ENCODE measurements around the gene ATP2A3. TPM values are rescaled to one million over a fixed set of nuclear protein-coding genes. Genes with fewer than 3 reads are reported as not detected.
"Not testable (repeated sequence)": the region's sequence is repeated elsewhere in the genome, so short reads cannot be mapped to it uniquely, and the experiment has no call there.

Gene ATP2A3
- total RNA-seq, 1 donor from 2014 or later: under 0.01 TPM

- DNase-seq (ENCODE audit: low read depth in 2 of 2): not testable (repeated sequence)
Measured at GRCh38 chr17:3991699-3992098, 27.5 kb upstream of the ATP2A3 start.

- DNase-seq (ENCODE audit: low read depth in 2 of 2): no peak
Measured at GRCh38 chr17:3990386-3991127, 26.3 kb upstream of the ATP2A3 start.

GRCh38 chr17:3989041-3989886 lies 25.0 kb upstream of the ATP2A3 start:
- DNase-seq (ENCODE audit: low read depth in 2 of 2): peak in 1 of 2 donors; percentile 94

GRCh38 chr17:3988297-3989040 lies 24.2 kb upstream of the ATP2A3 start:
- DNase-seq (ENCODE audit: low read depth in 2 of 2): no peak

GRCh38 chr17:3986939-3987335 lies 22.7 kb upstream of the ATP2A3 start:
- DNase-seq (ENCODE audit: low read depth in 2 of 2): no peak

DNA sequence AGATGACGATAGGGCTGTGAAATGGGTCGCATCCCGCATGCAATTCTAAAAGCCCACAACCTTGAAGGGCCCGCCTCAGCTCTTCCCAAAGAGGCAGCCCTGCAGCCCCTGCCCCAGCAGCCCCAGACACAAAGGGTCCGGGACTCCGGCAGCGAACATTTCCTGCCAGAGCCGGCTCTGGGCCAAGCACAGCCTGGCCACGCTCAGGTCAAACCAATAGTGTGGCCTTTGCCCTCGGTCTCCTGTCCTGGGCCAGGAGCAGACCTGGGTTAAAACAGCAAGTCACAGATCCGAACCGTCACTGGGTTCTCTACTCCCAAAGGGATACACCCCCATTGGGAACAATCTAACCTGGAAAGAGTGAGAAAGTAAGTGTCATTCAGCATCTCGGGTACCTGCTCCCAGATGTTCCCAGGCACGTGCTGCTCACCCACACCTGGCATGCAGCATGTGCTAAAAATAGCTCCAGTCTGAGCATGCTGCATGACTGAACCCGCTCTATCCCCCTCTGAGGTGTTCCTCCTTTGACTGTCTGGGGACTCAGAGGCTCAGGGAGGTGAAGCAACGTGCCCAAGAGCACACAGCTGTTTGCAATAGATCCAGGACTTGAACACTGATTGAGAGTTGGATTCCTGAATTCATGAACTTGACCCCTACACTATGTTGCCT lies 22.2 kb upstream of the ATP2A3 start:
- peak in 1 of 2 donors; percentile 87 for DNase-seq (ENCODE audit: low read depth in 2 of 2)

DNA sequence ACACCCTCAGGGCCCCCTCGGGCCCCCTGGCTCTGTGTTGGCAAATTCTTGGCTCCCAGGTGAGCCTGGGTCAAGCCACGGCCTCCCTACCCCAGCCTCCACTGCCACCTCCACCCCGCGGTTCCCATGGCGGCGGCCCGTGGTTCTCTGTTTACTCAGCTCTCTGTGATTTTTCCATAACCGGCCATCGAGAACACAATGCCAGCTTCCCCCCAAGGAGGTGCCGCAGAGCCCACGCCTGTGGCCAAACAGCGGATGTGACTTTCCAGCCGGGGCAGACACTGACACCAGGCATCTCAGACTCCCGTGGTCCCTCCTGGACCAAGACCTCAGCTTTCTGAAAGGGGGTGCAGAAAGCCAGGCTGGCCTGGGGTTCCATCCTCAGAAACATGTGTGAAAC lies 21.6 kb upstream of the ATP2A3 start:
- peak; percentile 40 to 89 for DNase-seq (ENCODE audit: low read depth in 2 of 2)

- peak; percentile 62 to 83 for DNase-seq (ENCODE audit: low read depth in 2 of 2)
Measured at GRCh38 chr17:3983606-3984484, 19.6 kb upstream of the ATP2A3 start.

DNA sequence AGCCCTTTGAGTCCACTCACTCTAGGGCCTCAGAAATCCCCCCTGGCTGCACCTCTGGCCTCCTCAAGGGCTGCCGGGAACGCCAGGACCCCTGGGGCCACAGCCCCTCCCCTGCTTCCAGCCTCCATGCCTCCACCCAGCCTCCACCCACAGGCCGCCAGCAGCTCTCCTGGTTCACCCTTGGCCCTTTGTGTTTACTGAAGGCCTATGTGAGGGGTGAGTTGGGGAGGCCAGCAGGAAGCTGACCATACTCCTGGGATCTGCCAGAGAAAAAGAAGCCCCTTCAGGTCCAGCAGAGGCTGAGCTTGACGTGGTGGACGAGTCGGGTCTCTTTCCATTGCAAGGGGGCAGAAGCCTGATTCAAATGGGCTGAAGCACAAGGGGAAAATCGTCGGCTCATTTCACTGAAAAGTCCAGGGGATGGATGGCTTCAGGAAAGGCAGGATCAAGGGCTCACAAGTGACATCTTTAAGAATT lies 18.3 kb upstream of the ATP2A3 start:
- no peak for DNase-seq (ENCODE audit: low read depth in 2 of 2)

DNA sequence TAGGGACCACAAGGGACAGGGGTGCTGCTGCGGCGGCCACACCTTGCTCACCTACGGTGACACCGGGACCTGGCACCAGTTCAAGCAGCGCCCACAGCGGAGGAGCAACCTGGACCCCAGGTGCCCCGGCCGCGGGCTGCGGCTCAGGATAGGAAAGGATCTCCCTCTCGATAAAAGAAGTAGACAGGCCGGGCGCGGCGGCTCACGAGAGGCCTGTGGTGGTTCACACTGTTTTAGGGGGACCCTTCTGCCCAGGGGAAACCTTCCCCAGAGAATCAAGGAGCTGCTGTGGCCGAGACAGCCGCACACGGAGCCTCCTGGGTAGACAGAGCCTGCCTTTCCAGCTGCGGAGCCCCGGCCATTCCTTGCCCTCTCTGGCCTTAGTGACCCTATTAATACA lies 17.9 kb upstream of the ATP2A3 start:
- DNase-seq (ENCODE audit: low read depth in 2 of 2): no peak

GRCh38 chr17:3981455-3981854 lies 17.2 kb upstream of the ATP2A3 start:
- no peak for DNase-seq (ENCODE audit: low read depth in 2 of 2)

- DNase-seq (ENCODE audit: low read depth in 2 of 2): peak in 1 of 2 donors; percentile 59
Measured at GRCh38 chr17:3980381-3981014, 16.3 kb upstream of the ATP2A3 start.

DNA sequence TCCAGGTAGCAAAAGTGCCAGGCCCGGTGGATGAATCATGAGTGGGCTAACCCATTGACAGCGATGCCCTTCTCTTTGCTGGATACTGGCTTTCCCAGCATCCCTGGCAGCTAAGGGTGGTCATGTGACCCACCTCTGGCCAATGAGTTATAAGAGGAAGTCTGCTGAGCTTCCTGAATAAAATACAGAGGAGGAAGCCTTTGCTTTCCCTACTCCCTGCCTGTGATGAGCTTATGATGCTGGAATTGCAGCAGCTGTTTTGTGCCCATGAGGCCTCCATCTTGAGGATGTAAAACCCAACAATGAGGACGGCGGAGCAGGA lies 15.0 kb upstream of the ATP2A3 start:
- DNase-seq (ENCODE audit: low read depth in 2 of 2): no peak

GRCh38 chr17:3978421-3979289 lies 14.4 kb upstream of the ATP2A3 start:
- DNase-seq (ENCODE audit: low read depth in 2 of 2): peak; percentile 53 to 95

DNA sequence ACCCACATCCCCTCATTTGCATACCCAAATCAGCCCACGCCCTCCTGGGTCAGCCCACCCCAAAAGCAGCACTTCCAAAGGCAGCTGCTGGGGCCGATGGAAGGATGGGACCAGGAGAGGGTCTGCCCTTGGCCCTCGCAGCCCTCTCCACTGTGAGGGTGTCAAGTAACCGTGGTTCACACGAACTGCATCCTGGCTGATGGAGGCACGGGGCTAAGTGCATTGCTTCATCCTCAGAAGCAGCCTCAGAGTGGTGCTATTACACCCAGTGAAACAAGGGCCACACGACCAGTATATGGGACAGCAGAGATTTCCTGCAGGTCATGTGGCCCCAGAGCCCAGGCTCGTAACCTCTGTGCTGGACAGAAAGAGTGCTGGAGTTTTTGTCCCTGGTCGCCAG lies 13.2 kb upstream of the ATP2A3 start:
- DNase-seq (ENCODE audit: low read depth in 2 of 2): peak in 1 of 2 donors; percentile 29

DNA sequence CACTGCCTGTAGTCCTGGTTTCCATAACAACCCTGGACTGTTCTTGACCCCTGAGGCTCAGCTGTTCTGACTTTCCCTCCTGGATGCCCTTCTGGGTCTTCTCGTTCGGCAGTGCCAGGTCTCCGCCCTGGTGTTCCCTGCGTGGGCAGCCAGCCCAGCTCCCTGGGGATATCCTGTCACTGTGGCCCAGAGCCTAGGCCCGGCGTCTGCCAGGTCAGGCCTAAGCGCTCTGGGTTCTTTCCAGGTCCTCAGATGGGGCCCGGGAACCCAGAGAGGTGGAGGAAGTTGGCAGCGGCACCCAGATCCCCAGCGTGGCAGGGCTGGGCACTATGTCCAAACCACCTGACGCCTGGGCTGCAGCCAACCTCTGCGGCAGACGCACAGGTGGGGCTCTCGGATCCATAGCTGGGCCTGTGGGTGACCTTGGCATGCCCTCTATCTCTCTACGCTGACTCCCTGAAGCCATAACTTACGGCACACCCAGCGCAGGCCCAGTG lies 12.5 kb upstream of the ATP2A3 start:
- DNase-seq (ENCODE audit: low read depth in 2 of 2): peak; percentile 43 to 80

GRCh38 chr17:3974980-3975379 lies 10.7 kb upstream of the ATP2A3 start:
- no peak for DNase-seq (ENCODE audit: low read depth in 2 of 2)

GRCh38 chr17:3974138-3974687 lies 10.0 kb upstream of the ATP2A3 start:
- peak in 1 of 2 donors; percentile 29 for DNase-seq (ENCODE audit: low read depth in 2 of 2)
